Body of pancreas (tissue), 4 donors: ENCODE results near the gene SEMA6B. TPM values are rescaled to one million over a fixed set of nuclear protein-coding genes. Genes with fewer than 3 reads are reported as not detected.
"Not testable (repeated sequence)": the region's sequence is repeated elsewhere in the genome, so short reads cannot be mapped to it uniquely, and the experiment has no call there.

ENCODE experiments used
- ATAC-seq: fragments of 150-250 bp; one replicate; pipeline ENCODE4 v1.9.1; 2016
- DNase-seq, 4 donors: peaks; one replicate each; pipeline ENCODE4 v3.0.0-alpha.2; 2019
- H3K27ac ChIP-seq, 4 donors: fragments of 200-600 bp; sonication (generic); 1 replicate in 3 of 4; 2 replicates in 1 of 4; pipeline versions ENCODE4 v1.5.1 to v1.6.1; 2016 to 2019; ENCODE audit warnings: mild to moderate bottlenecking in 1 of 4, mixed read lengths in 1 of 4, moderate library complexity in 1 of 4
- H3K27me3 ChIP-seq, 2 donors: fragments of 200-600 bp; sonication (generic); one replicate each; pipeline ENCODE4 v1.6.0; 2016; ENCODE audit warnings: mild to moderate bottlenecking in 1 of 2
- H3K36me3 ChIP-seq, 2 donors: fragments of 200-600 bp; sonication (generic); replicated peaks in 1 of 2; 2 replicates each; pipeline ENCODE4 v1.5.1; 2016; ENCODE audit warnings: low read depth in 2 of 2; ENCODE audit not compliant: insufficient read depth in 1 of 2
- H3K4me1 ChIP-seq: fragments of 200-600 bp; sonication (generic); one replicate; pipeline ENCODE4 v1.6.0; 2016
- H3K4me3 ChIP-seq, 2 donors: fragments of 200-600 bp; sonication (generic); 1 replicate in 1 of 2; 2 replicates in 1 of 2; pipeline ENCODE4 v1.5.1; 2016 to 2019
- H3K9me3 ChIP-seq, 3 donors: fragments of 200-600 bp; sonication (generic); 1 replicate in 2 of 3; 2 replicates in 1 of 3; pipeline ENCODE4 v1.5.1; 2016
- POLR2A ChIP-seq, 3 donors: fragments of 450-650 bp; IDR thresholded peaks; one replicate each; pipeline ENCODE4 v1.6.1; 2016; ENCODE audit warnings: antibody characterized with exemption in 3 of 3, mild to moderate bottlenecking in 2 of 3
- WGBS, 2 donors: methylation state at CpG; one replicate each; pipeline ENCODE4 v1.1.5; 2017; 5-methylcytosine and 5-hydroxymethylcytosine counted together
- intact Hi-C: fragments of 100-400 bp; cut with DNase I; formaldehyde crosslinking; loops from one replicate; pipeline ENCODE4 v1.15.1; 2023
- total RNA-seq, 2 donors: library from RNA; depleted of rRNA; stranded (reverse); fragments of >200 nt; gene quantifications; one replicate each; pipeline ENCODE4 v1.1.0, GENCODE V29; 2016
- TF ChIP-seq, protein P1 (sequence below), 7 experiments: fragments of 450-650 bp in 4 of 7; fragments of 200-600 bp in 3 of 7; sonication (generic) in 3 of 7; IDR thresholded peaks; one replicate each; pipeline ENCODE4 v1.5.1; 2016 to 2019; ENCODE audit warnings: antibody characterized with exemption in 7 of 7

SEMA6B gene
- total RNA-seq, 2 donors from 2014 or later: 6.0 to 11.5 TPM

DNA sequence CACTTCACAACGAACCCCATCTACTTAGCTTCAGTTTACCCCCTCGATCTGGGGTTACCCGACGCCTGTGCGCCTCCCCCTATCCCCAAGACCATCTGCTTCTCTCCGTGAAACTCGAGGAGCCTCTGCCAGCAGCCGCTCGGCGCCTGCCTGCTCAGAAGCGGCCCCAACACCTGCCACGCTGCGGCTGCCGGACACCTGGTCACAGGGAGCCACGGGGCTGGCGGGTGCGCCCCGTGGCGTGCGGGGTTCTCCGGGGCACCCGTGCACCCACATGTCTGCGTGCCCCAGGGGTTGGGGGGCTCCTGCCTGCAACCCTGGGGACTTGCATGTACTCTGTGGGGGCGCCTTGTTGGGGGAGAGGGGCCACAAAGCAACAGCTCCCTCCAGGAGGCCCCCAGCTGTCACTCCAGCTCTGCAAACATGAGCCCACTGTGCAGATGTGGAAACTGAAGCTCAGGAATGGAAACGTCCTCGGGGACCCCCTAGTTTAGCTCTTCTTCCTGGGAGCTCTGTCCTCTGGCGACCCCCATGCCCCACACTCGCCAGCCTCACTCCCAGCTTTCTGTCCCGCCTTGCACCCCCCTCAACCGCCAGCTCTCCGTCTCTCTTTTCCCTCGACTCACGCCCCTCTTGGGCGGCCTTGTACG lies 7.0 kb upstream of the SEMA6B start:
- ATAC-seq (no peak), DNase-seq (no peak)
- H3K9me3 ChIP-seq: no peaks in the 10 kb centered on the region
- intact Hi-C loops: no loop called here
- WGBS, 2 donors: 66 to 72% methylated on average over 25 to 34 of the region's 35 CpGs
- H3K4me3 ChIP-seq: no peak overlapping the region
- no peaks in the 10 kb centered on the region for H3K4me1 ChIP-seq
- TF ChIP-seq, protein P1, sequence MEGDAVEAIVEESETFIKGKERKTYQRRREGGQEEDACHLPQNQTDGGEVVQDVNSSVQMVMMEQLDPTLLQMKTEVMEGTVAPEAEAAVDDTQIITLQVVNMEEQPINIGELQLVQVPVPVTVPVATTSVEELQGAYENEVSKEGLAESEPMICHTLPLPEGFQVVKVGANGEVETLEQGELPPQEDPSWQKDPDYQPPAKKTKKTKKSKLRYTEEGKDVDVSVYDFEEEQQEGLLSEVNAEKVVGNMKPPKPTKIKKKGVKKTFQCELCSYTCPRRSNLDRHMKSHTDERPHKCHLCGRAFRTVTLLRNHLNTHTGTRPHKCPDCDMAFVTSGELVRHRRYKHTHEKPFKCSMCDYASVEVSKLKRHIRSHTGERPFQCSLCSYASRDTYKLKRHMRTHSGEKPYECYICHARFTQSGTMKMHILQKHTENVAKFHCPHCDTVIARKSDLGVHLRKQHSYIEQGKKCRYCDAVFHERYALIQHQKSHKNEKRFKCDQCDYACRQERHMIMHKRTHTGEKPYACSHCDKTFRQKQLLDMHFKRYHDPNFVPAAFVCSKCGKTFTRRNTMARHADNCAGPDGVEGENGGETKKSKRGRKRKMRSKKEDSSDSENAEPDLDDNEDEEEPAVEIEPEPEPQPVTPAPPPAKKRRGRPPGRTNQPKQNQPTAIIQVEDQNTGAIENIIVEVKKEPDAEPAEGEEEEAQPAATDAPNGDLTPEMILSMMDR (IDR thresholded peaks at IDR 0.05): no peak
- no peak for TF ChIP-seq POLR2A (IDR thresholded peaks at IDR 0.05)
- no peaks in the 10 kb centered on the region for H3K27me3 ChIP-seq
- H3K36me3 ChIP-seq: no peaks in the 10 kb centered on the region
- no peak overlapping the region for H3K27ac ChIP-seq

DNA sequence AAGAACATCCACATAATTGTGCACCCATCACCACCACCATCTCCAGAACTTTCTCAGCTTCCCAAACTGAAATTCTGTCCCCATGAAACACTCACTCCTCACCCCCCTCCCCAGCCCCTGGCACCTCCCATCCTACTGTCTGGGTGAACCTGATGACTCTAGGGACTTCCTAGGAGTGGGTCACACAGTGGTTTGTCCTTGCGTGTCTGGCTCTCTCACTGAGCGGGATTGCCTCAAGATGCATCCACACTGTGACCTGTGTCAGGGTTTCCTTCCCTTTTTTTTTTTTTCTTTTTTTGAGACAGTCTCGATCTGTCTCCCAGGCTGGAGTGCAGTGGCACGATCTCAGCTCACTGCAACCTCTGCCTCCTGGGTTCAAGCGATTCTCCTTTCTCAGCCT lies 4.1 kb upstream of the SEMA6B start:
- not testable (repeated sequence) for ATAC-seq, H3K27me3 ChIP-seq
- 71 to 90% methylated on average over 3 to 5 of the region's 5 CpGs for WGBS, 2 donors

DNA sequence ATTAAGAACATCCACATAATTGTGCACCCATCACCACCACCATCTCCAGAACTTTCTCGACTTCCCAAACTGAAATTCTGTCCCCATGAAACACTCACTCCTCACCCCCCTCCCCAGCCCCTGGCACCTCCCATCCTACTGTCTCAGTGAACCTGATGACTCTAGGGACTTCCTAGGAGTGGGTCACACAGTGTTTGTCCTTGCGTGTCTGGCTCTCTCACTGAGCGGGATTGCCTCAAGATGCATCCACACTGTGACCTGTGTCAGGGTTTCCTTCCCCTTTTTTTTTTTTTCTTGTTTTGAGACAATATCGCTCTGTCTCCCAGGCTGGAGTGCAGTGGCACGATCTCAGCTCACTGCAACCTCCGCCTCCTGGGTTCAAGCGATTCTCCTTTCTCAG lies 2.6 kb upstream of the SEMA6B start:
- WGBS, 2 donors: 73 to 76% methylated on average over 7 of the region's 7 CpGs
- H3K4me1 ChIP-seq, H3K4me3 ChIP-seq, intact Hi-C loops, H3K9me3 ChIP-seq, H3K27ac ChIP-seq, ATAC-seq, H3K36me3 ChIP-seq, H3K27me3 ChIP-seq: not testable (repeated sequence)
- peak in 1 of 4 donors; percentile 61 for DNase-seq

More for the DNA sequence above, 4.1 kb upstream of the SEMA6B start:
- H3K27ac ChIP-seq, H3K4me1 ChIP-seq, intact Hi-C loops, H3K9me3 ChIP-seq, H3K36me3 ChIP-seq, H3K4me3 ChIP-seq: not testable (repeated sequence)
- DNase-seq: peak in 1 of 4 donors; percentile 65

DNA sequence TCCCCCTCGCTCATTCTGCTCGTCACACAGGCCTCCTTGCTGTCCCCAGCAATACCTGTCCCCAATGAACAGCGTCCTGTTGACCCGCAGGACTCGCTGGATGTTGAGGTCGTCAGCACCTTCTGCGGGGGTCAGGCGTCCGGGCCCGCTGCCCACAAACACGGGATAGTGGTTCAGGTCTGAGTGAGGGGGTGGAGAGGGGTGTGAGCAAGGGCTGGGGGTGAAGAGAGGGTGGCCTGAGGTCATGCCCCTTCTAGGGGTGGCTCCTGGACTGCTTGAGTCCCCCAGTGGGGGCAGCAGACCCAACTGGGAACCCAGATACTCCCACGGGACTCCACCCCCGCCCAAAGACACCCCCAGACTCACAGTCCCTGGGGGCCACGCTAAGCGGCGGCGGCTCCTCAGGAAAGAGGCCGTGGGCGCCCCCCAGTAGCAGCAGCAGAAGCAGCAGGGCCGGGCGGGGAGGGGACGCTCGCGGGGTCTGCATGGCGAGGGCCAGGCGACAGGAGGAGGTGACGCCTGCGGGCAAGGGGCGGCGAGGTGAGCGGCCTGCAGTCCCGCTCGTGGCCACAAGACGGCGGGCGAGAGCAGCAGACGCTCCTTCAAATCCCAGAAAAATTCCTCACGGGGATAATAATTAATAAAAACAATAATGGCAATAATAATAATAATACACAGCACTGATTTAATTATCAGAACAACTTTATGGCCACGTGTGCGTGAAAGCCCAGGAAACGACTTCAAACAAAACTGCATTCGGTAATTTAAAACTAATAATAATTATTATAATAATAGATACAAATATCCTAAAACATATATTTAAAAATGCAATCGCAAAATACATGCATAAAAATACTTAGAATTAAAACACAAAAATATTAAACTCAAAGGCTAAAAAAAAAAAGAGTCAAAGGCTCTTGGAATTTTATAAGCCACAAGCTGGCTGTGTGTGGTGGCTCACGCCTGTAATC lies 1.2 kb downstream of the SEMA6B start:
- TF ChIP-seq, protein P1 (IDR thresholded peaks at IDR 0.05): peak; percentile 86 to 100 (median 92)
- TF ChIP-seq POLR2A (IDR thresholded peaks at IDR 0.05): no peak
- WGBS, 2 donors: 18 to 26% methylated on average over 16 to 22 of the region's 44 CpGs
- ATAC-seq: no peak

DNA sequence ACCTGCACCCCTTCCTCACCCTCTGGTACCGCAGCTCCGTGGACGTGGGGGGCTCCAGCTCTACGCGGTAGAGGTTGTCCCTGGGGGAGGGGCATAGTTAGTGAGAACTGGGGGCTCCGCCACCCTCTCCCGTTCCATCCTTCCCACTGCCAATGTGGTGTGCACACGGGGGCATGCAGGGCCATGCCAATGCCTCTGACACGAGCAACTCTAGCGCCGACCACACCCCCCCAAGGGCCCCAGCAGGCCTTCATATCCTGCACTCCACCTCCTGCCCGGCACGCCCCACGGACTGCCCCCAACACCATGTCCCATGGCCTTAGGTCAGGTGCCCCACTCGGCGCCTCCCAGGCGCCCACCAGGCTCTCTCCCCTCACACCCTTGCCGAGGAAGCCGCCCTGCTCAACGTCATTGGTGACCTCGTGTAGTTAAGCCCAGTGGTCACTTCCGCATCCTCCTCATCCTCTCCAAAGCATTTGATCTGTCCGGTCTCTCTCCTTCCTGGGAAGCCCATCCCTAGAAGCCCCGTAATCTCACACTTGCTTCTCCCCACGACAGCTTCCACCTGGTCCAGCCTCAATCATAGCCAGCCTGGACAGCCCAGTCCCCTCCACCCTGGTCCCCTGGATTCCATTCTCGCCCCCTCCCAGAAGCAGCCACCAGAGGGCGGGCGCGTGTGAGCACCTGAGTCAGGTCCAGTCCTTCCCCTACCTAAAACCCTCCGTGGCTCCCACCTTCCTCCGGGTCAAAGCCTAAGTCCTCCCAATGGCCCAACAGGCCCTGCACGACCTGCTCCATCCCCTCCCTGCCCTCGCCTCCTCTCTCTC lies 2.1 kb downstream of the SEMA6B start:
- TF ChIP-seq, protein P1 (IDR thresholded peaks at IDR 0.05): peak in 4 of 7 experiments; percentile 5 to 14 (median 9)
- no peak for TF ChIP-seq POLR2A (IDR thresholded peaks at IDR 0.05)
- Histone ChIP-seq H3K36me3 (no peaks in the 10 kb centered on the region), H3K4me3 (no peak overlapping the region), H3K4me1 (peaks cover 5% of the 10 kb centered on the region), H3K27me3 (no peaks in the 10 kb centered on the region), H3K27ac (no peak overlapping the region), H3K9me3 (no peaks in the 10 kb centered on the region)
- ATAC-seq (no peak), DNase-seq (no peak)
- intact Hi-C loops: no loop called here
- 69 to 76% methylated on average over 29 to 32 of the region's 33 CpGs for WGBS, 2 donors

More for the DNA sequence above, 1.2 kb downstream of the SEMA6B start:
- peaks cover 5% of the 10 kb centered on the region for H3K4me1 ChIP-seq
- no peak overlapping the region for H3K4me3 ChIP-seq
- peak overlapping the region in 1 of 4 donors; percentile 21 for H3K27ac ChIP-seq
- no peaks in the 10 kb centered on the region for H3K36me3 ChIP-seq
- H3K9me3 ChIP-seq: no peaks in the 10 kb centered on the region
- DNase-seq: peak in 3 of 4 donors; percentile 41 to 61 (median 60)
- no peaks in the 10 kb centered on the region for H3K27me3 ChIP-seq
- intact Hi-C loops: no loop called here
